ENCODE measurements around the gene TAF11.
"Not testable (repeated sequence)": the region's sequence is repeated elsewhere in the genome, so short reads cannot be mapped to it uniquely, and the experiment has no call there.

The TAF11 gene

GRCh38 chr6:34901930-34902329, 14.1 kb upstream of the TAF11 start:
- no peak for DNase-seq

- DNase-seq: no peak
These were observed 12.6 kb upstream of the TAF11 start for GRCh38 chr6:34900321-34901031.

DNA sequence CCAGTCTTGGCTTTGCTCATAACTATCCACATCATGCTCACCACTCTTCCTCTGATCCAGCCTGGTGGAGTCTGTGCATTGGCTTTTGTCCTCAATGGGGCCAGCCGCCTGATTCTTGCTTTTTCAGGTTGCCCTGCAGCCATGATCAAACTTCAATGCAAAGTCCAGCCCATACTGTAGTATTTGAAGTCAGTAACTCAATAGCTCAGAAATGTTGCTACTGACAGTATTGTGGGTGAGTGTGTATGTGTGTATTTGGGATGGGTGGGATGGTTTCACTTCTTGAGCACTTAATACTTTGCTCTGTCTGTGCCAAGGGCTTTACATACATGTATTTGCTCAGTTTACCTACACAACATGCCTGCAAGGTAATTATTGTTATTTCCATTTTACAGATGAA, 11.9 kb upstream of the TAF11 start:
- not testable (repeated sequence) for DNase-seq

DNA sequence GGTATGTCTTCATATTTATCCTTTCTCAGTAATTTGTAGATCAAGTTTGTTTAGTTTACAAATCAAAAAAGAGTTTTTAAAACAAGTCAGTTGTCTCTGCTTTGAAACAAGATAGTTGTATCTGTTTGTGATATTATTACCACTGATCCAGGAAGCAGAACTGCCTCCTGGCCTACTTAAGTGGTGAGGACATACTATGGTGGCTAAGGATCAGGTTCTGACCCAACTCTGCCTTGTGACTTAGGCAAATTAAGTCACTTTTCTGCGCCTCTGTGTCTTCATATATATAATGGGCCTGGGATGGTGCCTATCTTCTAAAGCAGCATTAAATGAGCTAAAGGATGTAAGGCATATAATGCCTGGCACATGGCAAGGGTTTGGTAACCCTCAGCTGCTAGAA, 9.9 kb upstream of the TAF11 start:
- DNase-seq: no peak

DNA sequence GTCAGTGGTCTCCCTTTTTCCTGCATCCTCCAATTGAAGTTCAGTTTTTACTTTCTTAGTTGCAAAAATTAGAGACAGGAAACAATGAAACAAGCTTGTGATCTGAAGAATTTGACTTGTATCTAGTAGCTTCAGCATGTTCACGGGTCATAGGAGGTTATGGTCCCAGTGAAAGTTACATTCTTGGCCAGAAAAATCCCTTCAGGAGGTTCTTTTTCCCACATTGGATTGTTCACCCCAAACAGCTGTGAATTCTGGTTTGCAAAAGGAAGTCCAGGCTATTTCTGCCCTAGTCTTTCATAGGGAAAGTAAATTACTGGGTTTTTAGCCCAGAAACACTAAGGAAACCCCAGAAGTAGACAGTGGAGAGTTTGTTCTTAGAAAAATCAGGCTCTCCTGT, 9.3 kb upstream of the TAF11 start:
- DNase-seq: no peak

GRCh38 chr6:34894693-34895092, 6.9 kb upstream of the TAF11 start:
- no peak for DNase-seq

GRCh38 chr6:34891296-34891695, 3.5 kb upstream of the TAF11 start:
- DNase-seq: no peak

GRCh38 chr6:34890533-34890925, 2.7 kb upstream of the TAF11 start:
- DNase-seq: no peak

DNA sequence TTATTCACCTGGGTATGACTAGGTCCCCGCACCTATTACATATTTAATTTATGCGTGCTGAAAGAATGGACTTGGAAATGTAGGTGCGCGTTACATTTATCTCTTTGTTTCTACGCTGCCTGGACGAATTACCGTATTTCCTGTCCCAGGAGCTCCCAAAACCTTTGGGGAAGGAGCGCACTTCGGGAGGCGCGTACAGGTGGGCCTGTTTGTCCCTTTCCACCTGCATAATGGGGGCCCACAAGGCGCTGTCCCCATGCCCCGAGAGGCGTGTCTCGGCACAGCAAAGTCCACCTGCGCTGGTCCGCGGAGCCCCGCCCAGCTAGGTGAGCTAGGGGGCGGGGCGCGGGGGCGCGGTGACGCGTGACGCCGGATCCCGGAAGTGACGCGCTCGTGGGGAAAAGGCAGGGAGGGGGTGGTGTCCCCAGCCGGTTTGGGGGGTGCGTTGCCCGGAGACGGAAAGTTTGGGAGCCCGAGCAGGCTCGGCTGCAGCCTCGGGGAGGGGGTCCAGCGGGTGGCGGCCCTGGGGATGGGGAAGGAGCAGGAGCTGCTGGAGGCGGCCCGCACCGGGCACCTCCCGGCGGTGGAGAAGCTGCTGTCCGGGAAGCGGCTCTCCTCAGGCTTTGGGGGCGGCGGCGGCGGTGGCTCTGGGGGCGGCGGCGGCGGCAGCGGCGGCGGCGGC, 1.2 kb upstream of the TAF11 start, which contains the start of gene ANKS1A:
Gene ANKS1A, plus strand, starts transcription at position 382 of the 682 bp plus-strand sequence. Its CDS starts 148 bp downstream, at position 530.
- DNase-seq: peak; percentile 26

DNA sequence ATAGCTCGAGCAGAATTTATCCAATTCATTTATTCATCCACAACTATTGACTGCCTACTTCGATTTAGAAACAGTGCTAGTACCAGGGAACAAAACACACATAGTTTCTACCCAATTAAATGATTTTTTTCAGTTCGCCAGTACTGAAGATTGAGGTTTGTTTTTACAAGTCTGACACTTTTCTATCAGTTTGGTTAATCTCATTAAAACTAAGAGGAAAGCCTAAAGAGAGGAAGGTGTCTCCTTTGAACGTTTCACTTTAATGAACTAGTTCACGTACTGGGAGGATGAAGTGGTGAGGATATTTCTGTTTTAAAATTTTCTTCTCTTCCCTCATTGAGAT, 643 bp upstream of the TAF11 start:
- no peak for DNase-seq

DNA sequence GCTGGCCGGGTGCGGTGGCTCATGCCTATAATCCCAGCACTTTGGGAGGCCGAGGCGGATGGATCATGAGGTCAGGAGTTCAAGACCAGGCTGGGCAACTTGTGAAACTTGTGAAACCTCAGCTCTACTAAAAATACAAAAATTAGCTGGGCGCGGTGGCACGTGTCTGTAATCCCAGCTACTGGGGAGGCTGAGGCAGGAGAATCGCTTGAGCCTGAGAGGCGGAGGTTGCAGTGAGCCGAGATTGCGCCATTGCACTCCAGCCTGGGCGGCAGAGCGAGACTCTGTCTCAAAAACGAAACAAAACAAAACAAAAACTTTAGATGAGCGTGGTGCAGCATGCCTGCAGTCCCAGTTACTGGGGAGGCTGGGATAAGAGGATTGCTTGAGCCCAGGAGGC, 2.0 kb downstream of the TAF11 start:
- DNase-seq: not testable (repeated sequence)

- no peak for DNase-seq
These were observed 2.8 kb downstream of the TAF11 start for GRCh38 chr6:34884996-34885395.

DNA sequence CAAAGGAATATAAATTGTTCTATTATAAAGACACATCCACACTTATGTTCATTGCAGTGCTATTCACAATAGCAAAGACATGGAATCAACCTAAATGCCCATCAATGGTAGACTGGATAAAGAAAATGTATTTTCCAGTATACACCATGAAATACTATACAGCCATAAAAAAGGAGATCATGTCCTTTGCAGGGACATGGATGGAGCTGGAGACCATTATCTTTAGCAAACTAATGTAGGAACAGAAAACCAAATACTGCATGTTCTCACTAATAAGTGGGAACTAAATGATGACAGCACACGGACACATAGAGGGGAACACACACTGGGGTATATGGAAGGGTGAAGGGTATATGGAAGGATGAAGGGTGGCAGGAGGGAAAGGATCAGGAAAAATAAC, 3.8 kb downstream of the TAF11 start:
- DNase-seq: not testable (repeated sequence)

DNA sequence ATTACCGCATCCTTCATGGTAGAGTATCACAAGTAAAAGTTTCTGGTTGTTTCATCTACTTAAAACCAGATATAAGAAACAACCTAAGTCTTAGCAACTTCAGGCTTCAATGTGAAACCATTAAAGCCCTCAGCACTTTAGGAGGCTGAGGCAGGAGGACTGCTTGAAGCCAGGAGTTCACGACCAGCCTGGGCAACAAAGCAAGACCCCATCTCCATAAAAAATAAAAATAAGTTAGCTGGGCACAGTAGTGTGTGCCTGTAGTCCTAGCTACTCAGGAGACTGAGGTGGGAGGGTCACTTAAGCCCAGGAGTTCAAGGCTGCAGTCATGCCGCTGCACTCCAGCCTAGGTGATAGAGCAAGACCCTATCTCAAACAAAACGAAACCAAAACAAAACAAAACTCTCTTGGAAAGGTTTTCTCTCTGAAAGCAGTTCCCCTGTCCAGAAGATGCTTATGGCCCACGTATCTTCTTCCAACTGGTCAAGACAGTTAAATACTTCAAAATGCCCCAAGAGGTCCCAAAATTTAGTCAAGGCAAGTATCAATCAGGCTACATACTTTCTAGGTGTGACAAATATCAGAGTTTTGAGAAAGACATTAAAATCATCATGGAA, 9.9 kb downstream of the TAF11 start:
- DNase-seq: no peak

DNA sequence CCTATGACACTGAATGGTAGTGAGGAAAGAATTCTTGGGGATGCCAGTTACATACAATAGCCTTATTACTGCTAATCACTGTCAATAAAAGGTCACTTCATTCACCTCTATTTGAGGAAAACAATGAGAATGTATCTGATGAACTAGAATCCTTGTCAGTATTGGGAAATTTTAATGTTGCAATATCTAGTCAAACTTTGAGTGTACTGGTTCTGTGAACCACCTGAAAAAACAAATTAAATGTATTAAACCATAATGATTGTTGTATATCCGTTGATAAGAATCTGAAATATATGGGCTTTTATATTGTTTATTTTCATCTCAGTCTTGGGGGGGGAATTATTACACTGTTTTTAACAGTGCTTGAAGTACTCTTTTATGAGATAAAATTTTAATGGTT, 10.6 kb downstream of the TAF11 start:
- DNase-seq: no peak

DNA sequence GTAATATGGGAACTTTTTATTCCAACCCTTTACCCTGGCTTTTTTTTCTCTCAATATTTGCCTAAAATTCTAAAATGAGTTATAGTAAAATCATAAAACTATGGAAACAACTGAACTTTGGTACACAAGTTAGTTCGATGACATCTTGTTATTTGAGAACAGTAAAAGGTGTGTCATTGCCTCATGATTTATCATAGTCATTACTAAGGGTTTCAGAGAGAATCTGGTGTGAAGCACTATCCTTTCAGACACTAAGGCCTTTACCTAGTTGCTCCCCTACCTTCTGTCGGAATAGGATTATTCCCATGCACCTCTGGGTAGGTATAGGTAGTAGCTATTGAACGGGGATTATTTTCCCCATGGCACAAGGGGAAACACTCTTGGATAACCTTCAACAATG, 11.4 kb downstream of the TAF11 start:
- DNase-seq: no peak

DNA sequence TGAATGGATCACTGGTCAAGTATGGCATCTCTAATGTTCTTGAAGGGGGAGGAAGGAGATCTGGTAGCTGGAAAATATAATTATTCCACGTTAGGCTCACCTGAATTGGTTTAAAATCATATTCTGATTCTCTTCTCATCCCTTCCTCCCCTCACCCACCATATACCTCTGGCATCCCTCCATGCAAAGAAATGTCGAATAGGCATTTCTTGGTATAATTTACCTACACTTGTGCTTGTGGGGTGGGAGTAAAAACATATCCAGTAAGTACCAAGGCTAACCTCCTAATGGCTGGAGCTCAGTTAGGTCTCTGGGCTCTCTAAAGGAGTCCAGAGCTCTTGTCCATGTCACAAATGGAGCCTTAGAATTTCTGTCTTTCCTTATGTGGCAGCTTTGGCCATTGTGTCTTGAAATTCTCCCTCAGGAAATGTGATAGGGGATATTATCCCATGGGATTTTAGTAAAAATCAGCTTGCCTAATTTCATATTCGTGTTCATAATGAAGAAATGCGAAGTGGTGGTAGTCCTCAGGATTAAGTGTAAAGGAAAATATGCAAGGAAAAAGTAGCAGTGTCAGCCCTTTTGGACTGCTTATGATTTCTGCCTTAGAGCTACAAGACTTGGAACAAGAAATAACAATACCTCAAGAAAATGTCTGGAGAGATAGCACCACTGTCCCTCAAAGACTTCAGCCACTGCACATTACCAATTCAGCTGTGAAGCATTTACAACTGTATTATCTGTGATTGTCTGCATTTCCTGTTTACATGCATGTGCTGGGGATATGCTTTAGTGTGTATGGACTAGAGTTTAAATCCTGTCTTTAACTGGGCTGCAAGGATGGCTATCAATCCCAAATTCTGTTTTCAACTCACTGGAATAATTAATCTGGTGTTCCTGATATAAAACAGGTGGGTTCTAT, 12.3 kb downstream of the TAF11 start:
- no peak for DNase-seq

- no peak for DNase-seq
These were observed 15.5 kb downstream of the TAF11 start for GRCh38 chr6:34872332-34872731.

GRCh38 chr6:34871853-34872252, 16.0 kb downstream of the TAF11 start:
- DNase-seq: no peak

DNA sequence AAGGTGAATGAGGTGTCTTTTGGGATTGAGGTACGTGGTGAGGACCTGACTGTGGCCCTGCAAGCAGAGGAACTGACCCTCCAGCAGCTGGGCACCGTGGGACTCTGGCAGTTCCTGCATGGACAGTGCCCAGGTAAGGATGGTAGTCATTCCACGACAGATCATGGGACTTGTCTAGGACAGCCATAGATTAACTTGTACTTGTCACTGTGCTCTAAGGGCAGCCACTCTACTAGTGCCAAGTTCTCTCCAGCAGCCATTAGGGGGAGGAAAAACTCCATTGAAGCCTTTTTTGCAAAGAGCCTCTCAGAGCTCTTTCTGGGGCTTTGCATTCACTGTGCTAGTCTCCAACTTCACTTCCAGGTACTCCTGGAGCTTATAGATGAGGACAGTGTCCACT, 20.4 kb downstream of the TAF11 start:
- DNase-seq: no peak

DNA sequence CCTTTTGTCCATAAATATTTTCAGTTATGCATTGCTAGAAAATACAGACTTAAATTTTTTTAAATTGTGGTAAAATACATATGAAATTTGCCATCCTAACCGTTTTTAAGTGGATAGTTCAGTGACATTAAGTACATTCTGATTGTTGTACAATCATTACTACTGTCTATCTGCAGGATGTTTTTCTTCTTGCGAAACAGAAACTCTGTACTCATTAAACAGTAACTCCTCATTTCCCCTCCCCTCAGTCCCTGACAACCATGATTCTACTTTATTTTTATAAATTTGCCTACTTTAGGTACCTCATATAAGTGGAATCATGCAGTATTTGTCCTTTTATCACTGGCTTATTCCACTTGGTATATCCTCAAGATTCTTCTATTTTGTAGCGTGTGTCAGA, 21.3 kb downstream of the TAF11 start:
- no peak for DNase-seq

DNA sequence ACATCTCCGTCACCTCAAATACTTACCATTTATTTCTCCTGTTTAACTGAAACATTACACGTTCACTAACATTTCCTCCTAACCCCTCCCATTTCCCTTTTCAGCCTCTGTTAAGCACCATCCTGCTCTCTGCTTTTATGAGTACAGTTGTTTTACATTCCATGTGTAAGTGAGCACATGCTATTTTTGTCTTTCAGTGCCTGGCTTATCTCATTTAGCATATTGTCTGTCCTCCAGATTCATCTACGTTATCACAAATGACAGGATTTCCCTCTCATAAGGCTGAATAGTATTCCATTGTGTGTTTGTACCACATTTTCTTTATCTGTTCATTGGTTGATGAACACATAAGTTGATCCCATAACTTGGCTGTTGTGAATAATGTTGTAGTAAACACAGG, 22.7 kb downstream of the TAF11 start:
- DNase-seq: no peak

- DNase-seq: no peak
These were observed 23.8 kb downstream of the TAF11 start for GRCh38 chr6:34864007-34864406.

Measured in KG1 (cell line).